GM19468 (cell line): ENCODE results near the gene ABCA7.

Source experiments
- ATAC-seq: cut with Tn5 transposase; IDR thresholded peaks from one replicate; pipeline ENCODE4 v1.9.1; 2021; ENCODE audit warnings: mild to moderate bottlenecking, moderate library complexity, moderate number of reproducible peaks; ENCODE audit not compliant: unreplicated experiment; ENCODE audit errors: extremely low read depth

The ABCA7 gene

DNA sequence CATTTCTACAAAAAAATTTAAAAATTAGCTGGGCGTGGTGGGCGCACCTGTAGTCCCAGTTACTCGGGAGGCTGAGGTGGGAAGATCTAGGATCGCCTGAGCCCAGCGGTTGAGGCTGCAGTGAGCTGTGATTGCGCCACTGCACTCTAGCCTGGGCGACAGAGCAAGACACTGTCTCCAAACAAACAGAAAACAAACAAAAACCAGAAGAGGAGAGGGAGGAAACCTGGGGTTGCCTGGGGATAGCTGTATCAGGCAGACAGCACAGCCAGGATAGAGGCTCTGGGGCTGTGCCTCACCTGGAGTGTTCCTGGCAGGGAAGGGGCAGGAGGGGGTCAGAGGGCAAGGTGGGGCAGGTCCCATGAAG lies 57.9 kb downstream of the ABCA7 start:
- ATAC-seq = no peak

DNA sequence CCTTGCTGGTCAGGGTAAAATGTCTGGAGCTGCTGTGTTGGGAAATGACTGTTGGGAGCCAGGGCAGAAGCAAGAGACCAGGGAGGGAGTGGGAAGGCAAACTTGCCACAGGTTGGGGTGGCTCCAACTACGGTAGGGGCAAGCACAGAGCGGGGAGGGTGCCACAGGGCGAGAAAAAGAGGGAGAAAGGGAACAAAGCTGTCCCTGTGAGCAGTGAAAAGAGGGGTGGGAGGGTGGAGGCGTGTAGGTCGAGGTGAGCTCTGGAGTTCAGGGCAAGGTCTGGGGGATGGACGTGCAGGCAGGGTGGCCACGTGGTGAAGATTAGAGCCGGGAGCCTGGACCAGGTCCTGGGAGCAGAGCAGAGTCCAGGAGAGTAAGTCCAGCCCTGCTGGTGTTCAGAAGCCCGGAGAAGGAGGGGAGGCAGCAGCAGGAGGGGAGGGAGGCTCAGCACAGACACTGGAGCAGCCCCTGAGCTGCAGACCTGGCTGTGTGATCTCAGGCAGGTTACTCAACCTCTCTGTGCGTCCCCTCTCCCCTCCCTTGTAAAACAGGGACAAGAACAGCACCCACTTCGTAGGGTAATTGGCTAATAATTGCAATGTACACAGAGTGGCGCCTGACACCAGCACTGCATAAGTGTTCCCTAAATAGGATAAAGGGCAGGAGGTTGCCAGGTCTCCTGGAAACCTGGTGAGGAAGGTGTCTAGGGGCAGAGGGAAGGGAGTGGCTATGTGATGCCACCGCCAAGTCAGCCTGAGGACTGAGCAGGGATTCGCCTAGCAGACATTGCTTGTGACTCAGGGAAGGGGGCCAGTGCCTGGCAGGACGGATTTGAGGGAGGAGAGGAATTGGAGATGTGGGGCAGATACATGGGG lies 58.5 kb downstream of the ABCA7 start:
- no peak for ATAC-seq

DNA sequence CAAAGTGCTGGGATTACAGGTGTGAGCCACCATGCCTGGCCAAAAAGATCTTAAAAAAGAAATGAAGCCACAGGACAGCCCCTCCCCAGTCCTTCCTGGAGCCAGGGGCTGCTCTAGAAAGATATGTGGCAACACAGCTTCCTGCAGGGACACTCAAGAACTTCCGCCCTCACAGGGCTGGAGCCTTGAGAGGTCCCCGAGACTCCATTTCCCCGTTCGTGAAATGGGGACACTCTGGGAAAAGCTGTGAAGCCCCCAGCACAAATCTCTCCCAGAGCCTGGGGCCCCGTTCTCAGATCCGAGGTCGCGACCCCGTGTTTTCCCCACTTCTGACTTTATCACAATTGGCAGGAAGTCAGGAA lies 61.4 kb downstream of the ABCA7 start:
- ATAC-seq = no peak

DNA sequence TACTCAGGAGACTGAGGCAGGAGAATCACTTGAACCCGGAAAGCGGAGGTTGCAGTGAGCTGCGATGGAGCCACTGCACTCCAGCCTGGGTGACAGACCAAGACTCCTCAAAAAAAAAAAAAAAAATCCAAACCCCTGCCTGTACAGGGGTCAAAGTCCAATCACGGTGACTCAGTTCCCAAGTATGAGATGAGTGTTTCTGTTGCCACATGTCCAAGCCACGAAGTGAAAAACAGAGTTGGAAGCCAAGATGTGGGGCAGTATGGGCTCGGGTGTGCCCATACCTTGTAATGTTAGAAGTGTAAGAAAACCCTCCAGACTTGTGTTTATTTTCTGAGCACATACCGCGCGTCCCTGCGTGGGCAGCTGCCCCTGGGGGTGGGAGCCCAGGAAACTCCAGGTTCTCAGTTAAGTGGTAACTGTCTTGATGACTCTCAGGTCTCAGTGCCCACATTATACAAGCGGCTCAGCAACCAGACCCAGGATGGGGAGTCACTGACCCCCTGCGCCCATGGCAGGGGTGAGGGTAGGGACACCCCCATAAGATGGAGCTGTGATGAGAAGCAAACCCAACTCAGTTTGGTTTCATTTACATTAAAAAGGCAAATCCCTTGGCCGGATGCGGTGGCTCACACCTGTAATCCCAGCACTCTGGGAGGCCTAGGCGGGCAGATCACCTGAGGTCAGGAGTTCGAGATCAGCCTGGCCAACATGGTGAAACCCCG lies 62.7 kb downstream of the ABCA7 start:
- ATAC-seq = no peak

DNA sequence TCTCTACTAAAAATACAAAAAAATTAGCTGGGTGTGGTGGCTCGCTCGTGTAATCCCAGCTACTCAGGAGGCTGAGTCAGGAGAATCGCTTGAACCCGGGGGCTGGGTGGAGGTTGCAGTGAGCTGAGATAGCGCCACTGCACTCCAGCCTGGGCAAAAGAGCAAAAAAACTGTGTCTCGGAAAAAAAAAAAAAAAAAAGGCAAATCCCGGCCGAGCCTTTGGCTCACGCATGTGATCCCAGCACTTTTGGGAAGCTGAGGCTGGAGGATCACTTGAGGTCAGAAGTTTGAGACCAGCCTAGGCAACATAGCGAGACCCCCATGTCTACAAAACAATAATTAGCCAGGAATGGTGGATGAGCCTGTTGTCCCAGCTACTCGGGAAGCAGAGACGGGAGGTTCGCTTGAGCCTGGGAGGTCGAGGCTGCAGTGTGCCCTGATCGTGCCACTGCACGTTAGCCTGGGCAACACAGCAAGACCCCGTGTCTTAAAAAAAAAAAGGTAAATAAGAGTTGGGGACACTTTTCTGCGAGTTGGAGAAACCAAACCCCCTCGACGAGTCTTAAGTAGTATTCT lies 63.3 kb downstream of the ABCA7 start:
- ATAC-seq = no peak

DNA sequence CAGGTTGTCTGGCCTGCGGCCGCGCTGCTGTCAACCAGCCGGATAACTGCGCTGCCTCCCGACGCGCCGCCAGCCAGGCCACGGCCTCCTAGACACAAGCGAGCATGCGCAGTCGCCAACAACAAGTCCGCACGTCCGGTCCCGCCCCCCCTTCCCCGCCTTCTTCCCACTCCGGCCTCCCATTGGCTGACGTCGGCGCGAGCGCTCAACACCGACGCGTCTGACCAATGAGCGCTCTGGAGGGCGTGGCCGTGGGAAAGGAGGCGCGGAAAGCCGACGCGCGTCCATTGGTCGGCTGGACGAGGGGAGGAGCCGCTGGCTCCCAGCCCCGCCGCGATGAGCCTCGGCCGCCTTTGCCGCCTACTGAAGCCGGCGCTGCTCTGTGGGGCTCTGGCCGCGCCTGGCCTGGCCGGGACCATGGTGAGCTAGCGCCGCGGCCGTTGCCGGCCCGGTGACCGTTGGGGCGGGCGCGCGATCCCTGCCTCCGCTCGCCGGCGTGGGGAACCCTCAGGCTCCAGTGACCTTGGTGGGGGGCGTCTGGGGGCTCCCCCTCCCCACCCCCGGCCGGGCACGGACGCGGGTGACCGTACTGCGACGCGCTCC lies 63.9 kb downstream of the ABCA7 start, which contains the start of gene GPX4:
Gene GPX4, plus strand, starts transcription at position 287 of the 603 bp plus-strand sequence. Its CDS starts 50 bp downstream, at position 337.
- peak; percentile 51 for ATAC-seq

DNA sequence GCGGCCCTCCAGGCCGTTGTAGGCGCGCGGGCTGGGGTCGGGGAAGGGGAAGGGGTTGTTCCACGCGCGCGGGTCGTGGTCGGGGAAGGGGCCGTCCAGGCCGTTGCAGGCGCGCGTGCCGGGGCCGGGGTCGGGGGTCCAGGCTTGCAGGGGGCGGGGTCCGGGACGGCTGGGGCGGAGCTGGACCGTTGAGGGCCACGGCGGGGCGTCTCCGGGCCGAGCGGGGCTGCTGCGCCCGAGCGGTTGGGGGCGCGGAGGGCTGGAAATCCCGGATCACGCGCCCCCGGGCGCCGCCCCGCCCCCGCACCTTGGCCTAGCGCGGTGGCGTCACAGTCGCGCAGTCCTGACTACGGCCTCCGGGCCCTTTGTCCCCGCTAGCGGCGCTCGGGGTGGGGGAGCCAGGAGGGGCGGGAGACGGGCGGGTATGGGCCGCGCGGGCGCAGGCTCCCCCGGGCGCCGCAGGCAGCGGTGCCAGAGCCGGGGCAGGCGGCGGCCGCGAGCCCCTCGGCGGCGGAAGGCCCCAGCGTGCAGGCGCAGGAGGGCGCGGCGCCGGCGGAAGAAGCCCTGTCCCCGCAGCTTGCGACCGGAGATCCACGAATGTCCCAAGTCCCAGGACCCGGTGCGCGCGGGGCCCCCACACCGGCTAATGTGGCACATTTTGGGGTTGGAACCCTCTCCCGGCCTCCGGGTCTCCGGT lies 64.6 kb downstream of the ABCA7 start:
- ATAC-seq = no peak

DNA sequence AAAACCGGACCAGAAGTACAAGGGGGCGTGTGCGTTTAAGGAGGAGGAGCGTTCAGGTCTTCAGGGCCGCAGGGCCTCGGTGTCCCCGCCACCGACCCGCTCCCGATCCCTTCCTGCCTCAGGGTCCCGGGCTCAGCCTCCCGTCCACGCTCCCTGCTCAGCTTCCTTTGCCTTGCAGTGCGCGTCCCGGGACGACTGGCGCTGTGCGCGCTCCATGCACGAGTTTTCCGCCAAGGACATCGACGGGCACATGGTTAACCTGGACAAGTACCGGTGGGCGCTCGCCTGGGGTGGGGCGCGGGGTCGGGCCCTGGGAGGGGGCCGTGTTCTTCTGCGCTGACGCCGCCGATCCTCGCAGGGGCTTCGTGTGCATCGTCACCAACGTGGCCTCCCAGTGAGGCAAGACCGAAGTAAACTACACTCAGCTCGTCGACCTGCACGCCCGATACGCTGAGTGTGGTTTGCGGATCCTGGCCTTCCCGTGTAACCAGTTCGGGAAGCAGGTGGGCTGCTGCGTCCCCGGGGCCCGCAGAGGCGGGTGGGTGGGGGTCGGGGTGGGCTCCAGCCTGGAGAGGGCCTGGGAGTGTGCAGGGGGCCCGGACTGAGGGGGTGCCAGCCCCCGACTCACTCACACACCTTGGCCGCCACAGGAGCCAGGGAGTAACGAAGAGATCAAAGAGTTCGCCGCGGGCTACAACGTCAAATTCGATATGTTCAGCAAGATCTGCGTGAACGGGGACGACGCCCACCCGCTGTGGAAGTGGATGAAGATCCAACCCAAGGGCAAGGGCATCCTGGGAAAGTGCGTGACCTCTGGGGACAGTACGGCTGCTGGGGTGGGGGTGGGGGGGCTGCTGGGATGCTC lies 65.3 kb downstream of the ABCA7 start:
- ATAC-seq = no peak

DNA sequence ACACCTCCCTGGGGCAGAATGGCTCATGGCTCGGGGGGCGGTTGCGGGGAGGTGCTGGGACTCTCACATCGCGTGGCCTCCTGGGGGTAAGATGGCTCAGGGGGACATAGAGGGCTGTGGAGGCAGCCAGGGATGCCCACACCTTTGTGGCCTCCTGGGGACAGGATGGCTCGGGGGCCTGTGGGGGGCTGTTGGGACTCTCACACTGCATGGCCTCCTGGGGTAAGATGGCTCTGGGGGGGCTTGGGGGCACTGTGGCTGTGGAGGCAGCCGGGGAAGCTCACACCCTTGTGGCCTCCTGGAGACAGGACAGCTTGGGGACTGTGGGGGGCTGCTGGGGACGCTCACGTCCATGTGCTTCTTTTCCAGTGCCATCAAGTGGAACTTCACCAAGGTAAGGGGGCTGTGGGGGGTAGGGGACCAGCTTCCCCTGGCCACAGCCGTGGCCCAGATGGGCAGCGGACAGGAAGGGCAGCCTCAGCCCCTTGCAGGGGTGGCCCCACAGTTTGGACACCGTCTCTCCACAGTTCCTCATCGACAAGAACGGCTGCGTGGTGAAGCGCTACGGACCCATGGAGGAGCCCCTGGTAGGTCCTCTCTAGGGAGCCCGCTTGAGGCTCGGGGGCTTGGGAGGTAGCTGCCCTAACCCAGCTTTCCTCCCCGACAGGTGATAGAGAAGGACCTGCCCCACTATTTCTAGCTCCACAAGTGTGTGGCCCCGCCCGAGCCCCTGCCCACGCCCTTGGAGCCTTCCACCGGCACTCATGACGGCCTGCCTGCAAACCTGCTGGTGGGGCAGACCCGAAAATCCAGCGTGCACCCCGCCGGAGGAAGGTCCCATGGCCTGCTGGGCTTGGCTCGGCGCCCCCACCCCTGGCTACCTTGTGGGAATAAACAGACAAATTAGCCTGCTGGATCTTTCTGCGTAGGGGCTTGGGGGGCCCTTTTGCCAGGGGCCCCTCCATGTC lies 66.2 kb downstream of the ABCA7 start:
- no peak for ATAC-seq

DNA sequence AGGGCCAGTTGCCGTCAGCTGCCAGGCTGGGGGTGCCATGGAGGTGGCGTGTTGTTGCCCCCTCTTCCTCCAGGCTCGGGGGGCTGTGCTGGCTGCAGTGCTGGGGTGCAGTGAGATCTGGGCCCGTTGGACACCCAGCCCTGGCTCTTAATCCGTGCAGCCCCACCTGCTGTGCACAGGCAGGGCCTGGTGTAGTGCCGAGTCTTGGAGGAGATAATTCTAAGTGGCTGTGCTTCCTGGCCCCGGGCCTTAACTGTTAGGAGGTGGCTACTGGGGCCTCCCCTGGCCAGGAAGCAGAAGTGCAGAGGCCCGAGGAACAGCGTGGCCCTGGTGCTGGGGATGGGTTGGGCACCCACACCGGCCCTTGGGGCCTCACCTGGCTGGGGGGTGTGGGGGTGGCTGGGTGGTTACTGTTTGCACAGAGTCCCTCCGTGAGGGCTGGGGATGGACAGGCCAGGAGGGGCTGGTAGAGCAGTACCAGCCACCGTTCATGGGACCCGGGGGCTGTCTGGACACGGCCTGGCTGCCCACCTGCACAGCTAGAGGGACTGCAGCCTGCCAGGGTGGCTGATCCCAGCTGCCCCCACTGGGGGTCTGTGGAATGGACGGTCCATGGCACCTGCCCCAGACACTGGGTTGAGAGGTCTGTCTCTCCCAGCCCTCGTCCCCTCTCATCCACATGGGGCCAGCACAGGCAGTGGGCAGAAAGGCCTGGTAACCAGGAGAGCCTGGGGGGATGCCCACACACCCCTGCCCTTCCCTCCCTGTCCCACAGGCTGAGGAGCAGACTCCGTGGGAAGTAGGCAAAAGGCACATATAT lies 67.1 kb downstream of the ABCA7 start:
- no peak for ATAC-seq

DNA sequence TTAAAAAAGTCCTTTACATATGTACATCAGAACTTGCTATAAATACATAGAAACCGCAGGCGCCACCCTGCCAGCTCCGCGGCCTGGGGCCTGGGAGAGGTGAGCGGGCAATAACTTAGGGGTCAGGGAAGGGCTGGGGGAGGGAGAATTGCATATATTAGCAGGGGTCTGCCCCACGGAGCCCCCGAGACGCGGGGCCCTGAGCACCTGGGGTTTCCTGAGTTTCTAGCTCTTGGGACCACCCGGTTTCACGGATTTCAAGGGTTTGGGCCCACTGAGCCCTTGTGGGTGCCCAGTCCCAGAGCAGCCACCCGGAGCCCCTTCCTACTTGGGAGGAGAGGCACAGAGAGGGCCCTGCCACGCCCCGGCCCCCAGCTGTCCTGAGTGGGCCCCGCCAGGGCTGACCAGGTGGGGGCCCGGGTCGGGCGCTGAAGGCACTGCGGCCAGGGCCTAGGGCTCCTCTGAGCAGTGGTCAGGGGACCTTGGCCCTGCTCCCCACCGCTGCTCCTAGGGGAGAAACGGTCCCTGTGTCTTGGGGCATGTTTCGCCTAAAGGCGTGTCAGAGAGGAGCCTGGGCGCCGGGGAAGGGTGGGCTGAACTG lies 67.9 kb downstream of the ABCA7 start:
- ATAC-seq = no peak

DNA sequence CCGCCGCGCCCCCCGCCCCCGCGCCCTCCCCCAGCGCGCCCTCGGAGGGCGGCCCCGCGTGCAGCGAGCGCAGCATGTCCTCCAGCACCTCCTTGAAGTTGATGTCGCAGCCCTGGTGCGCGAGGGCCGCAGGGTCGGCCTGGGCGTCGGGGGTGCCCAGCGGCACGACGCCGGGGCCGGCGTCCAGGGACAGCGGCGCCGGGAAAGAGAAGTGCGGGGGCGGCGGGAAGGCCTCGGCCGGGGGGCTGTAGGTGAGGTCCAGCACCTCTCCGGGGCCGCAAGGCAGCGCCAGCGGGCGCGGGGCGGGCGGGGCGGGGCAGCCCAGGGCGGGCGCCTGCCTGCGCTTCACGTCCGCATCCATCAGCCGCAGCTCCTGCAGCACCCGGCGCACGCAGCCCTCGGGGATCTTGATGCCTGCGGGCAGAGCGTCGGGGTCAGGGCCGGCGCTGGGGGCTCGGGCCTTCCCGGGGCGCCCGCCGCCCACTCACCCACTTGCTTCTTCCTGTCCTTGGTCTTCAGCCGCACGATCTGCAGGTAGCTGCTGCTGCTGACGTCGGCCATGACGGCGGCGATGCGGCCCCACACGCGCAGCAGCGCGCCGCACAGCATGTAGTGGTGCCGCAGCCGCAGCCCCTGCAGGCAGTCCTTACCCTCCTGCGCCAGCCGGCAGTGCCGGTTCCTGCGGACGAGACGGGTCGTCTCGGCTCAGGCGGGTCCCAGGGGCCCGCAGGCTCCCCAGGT lies 68.6 kb downstream of the ABCA7 start:
- no peak for ATAC-seq

DNA sequence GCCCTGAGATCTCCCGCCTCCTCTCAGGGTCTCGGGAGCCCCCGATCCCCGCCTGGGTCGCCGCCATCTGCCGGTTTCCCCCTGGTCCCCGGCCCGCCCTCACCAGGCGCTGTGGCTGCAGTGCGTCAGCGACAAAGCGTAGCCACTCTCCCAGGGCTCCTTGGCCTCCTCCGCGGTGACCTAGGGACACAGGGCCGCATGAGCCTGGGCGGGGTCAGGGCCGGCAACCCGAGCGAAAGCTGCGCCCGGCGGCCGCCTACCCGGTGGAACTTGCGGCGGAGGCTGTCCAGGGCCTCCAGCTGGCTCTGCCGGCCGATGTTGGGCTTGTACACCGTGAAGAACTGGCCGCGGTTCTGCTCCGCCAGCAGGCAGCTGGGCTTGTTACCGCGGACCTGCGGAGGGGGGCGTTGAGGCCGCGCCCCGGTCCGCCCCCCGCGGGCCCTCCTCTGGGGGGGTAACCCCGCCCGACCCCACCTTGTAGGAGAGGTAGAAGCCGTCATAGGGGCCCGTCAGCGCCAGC lies 69.2 kb downstream of the ABCA7 start:
- no peak for ATAC-seq

DNA sequence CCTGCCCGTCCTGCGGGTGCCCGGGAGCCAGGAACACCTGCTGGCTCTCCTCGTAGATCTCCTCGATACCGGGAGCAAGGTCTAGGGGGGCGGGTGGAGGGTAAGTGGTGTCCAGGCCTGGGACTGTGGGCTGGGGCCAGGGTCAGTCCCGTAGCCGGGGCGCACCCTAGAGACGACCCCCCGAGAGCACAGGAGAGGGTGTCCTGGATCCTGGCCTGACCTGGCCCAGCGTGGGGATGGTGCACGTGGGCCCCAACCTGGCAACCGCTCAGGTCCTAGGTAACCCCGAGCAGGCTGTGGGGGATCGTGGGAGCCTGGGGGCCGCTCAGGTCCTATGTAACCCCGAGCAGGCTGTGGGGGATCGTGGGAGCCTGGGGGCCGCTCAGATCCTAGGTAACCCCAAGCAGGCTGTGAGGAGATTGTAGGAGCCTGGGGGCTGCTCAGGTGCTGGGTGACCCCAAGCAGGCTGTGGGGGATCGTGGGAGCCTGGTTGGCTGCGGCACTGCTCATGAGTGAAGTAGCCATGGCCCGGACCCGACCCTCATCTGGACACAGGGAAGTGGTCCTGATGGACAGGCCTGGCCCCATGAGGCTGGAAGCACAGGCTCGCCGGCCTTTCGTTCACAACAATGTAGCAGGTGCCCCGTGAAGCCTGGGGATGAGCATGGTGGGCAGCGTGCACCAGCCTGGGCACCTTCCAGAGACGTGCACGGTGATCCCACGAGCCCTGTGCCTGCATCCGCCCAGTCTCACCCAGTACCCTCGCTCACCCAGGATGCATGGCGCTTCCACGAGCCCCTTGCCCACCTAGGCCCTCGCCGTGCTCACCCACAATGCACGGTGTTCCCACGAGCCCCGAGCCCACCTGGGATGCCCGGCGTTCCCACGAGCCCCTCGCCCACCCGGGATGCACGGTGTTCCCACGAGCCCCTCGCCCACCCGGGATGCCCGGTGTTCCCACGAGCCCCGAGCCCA lies 70.1 kb downstream of the ABCA7 start:
- no peak for ATAC-seq
